Measurements from ENCODE around the gene DNAL1. TPM values are rescaled to one million over a fixed set of nuclear protein-coding genes. Genes with fewer than 3 reads are reported as not detected.

Gene DNAL1
- total RNA-seq, 1 experiment from 2014 or later = 4.6 TPM

Small RNA genes lying within 50 kb of the gene (small RNA-seq; reads per million reads assigned to genes)
- gene RNU6-240P = not detected

Other genes starting within 250 kb of the DNAL1 start
- gene NUMB, start 186.4 kb upstream of the DNAL1 start, total RNA-seq (2014; rRNA removed; shearing (Covaris generic)) = 16.7 and 21.8 TPM in 2 replicates
- gene RIOX1, start 154.1 kb upstream of the DNAL1 start, total RNA-seq (2014; rRNA removed; shearing (Covaris generic)) = 0.13 and 0.43 TPM in 2 replicates
- gene ACOT1, start 107.8 kb upstream of the DNAL1 start, total RNA-seq (2014; rRNA removed; shearing (Covaris generic)) = not detected in 2 replicates
- gene HEATR4, start 86.0 kb upstream of the DNAL1 start, total RNA-seq (2014; rRNA removed; shearing (Covaris generic)) = not detected in 2 replicates
- 12.8 and 13.7 TPM in 2 replicates for gene ACOT2, start 75.8 kb upstream of the DNAL1 start, total RNA-seq (2014; rRNA removed; shearing (Covaris generic))
- gene ACOT4, start 53.1 kb upstream of the DNAL1 start, total RNA-seq (2014; rRNA removed; shearing (Covaris generic)) = not detected in 2 replicates
- gene ACOT6, start 32.5 kb upstream of the DNAL1 start, total RNA-seq (2014; rRNA removed; shearing (Covaris generic)) = not detected in 2 replicates
- 10.2 and 12.1 TPM in 2 replicates for gene PNMA1, start 69.4 kb downstream of the DNAL1 start, total RNA-seq (2014; rRNA removed; shearing (Covaris generic))
- gene PTGR2, start 206.8 kb downstream of the DNAL1 start, total RNA-seq (2014; rRNA removed; shearing (Covaris generic)) = 1.6 and 4.3 TPM in 2 replicates
- gene ZNF410, start 241.9 kb downstream of the DNAL1 start, total RNA-seq (2014; rRNA removed; shearing (Covaris generic)) = 61.2 and 64.5 TPM in 2 replicates